Pons (tissue), 1 donor: ENCODE measurements around the gene ZFYVE27.

Source experiments
- DNase-seq: peaks from one replicate; pipeline ENCODE4 v3.0.0-alpha.2; 2016; ENCODE audit warnings: low spot score

The ZFYVE27 gene

DNA sequence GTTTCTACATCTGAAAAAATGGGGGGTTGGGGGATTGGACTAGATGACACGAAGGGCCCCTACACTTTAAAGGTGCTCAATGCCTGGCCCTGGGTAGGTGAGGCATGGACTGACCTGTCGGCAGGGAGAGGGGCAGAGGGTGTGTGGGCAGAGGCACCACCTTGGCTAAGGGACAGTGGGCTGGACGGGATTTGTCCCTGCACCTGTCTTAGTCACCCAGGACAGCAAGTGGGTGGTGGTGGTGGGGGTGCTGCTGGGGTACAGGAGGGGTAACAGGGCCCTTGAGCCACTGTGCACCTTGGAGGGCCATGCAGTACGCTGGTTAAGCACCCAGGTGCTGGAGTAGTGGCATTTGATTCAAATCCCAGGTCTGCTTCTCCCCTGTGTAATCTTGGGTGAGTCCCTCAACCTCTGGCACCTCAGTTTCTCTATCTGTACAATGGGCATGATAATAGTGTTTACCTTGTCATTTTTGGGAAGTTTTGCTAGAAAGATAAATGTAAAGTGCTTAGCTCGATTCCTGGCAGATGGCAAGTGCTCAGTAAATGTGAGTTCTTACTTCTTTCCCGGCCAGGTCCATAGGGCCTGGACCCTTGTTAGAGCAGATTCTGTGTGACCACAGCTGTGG, 53.0 kb downstream of the ZFYVE27 start:
- no peak for DNase-seq

DNA sequence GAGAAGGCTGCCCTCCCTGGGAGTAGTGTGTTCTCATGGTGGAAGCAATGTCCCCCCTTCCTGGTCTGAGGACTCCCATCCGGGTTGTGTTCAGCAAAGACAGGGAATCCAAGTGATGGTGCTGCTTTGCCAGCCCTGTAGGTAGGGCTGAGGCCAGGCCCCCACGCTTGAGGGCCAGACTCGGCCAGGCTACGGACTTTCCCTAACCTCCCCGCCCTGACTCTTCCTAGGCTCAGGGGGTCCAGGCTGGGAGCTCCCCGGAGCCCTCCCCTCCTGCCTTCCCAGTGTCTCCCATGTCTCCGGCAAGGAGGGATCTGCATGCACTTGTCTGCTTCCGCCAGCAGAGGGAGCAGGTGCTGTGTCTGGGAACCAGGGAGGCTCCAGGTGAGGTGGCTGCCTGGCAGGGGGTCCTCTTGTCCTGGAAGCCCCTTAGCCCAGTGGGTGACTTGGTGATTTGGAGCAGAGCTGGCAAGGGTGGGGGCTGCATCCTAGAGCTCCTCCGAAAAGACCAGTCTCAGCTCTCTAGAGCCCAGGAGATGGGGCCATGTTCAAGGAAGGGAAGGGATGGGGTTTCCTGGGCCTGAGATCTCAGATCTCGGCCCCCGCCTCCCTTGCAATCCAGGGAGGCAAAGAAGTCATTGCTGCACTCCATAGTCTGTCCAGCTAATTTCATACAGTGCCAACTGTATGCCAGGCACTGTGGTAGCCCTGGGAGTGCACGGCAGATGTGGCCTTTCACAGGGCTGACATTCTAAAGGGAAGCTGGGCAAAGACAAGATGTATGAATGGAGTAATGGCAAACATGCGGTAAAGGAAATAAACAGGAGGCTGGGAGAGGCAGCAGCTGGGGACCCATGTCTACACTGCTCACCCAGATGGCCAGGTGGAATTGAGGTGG, 55.1 kb downstream of the ZFYVE27 start:
- peak; percentile 58 for DNase-seq

- no peak for DNase-seq
Observed at GRCh38 chr10:97795886-97796285, 59.0 kb downstream of the ZFYVE27 start.

DNA sequence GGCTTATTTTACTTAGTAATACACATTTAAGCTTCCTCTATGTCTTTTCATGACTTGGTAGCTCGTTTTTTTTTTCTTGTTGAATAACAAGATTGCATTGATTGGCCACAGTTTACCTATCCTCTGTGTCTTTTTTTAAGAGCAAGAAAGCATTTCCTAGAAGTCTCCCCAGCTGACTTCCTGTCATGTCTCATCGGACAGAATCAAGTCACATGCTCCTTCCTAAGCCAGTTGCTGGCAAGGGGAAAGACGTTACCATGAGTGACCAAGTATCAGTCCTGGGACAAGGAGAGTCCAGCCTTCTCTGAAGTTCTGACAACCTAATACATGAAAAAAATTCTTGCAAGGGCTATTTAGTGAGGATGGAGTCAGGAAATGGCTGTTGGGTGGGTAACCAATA, 59.7 kb downstream of the ZFYVE27 start:
- DNase-seq = peak; percentile 3

- no peak for DNase-seq
Observed at GRCh38 chr10:97798958-97799610, 62.2 kb downstream of the ZFYVE27 start.

DNA sequence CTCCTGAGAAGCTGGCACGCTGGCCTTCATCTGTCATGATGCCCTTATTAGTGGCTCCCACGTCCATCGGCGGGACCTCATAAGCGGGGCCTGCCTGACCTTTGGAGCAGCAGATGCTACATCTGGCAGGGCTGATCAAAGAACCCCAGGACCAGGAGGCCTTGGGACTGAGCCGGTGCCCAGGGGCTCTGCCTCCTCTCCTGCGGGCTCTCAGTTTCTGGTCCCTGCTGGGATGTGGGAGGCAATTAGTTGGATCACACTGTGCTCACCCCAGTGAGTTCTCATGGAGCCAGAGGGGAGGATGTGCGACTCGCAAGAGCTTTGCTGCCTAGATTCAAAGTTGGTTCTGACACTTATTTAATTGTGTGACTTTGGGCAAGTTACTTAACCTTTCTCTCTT, 63.5 kb downstream of the ZFYVE27 start:
- no peak for DNase-seq

GRCh38 chr10:97801422-97801821, 64.5 kb downstream of the ZFYVE27 start:
- no peak for DNase-seq

DNA sequence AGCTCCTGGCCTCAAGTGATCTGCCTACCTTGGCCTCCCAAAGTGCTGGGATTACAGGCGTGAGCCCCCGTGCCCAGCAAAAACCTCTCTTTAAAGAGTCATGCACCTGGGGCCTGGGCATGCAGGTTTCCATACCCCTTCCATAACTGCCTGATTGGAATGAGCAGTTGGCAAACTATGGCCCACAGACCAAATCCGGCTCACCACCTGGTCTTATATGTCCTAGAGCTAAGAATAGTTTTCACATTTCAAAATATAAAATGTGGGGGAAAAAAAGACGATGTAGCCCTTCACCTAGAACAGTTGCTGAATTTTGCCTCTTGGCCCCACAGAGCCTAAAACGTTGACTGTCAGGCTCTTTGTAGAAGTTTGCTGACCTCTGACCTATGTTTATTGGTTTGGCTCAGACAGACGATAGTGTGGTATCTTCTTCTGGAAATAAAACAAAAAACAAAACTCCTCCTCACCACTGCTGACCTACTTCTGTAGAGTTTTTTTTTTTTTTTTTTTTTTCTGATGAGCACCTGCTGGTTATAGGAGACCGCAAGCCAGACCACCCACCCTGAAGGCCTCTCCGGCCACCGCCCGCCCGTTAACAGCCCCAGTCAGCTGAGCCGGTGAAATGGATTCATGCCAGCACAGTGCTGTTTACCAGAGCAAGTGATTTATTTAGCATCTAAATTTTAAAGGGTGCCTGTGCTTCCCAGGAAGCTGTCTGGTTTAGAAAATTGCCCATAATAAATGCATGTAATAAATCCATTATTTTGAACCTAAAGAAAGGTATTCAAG, 68.4 kb downstream of the ZFYVE27 start:
- no peak for DNase-seq

DNA sequence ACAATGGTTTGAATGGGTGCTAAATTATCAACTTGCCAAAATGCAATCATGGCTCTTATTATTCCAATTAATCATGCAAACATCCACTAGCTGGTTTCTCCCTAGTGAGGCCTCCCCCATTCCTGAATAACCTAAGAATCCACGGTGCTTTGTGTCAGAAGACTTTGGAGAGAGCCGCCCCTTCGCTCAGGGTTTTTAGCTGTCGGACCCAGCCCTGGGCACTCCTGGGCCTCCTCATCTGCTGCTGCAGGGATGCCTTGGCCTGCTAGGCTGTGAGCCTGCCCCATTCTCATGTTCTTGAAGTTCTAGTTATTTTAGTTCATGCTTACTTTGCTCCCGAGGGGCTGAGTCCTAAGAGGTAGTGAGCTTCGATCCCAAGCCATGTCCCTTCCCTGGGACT, 69.0 kb downstream of the ZFYVE27 start:
- no peak for DNase-seq

DNA sequence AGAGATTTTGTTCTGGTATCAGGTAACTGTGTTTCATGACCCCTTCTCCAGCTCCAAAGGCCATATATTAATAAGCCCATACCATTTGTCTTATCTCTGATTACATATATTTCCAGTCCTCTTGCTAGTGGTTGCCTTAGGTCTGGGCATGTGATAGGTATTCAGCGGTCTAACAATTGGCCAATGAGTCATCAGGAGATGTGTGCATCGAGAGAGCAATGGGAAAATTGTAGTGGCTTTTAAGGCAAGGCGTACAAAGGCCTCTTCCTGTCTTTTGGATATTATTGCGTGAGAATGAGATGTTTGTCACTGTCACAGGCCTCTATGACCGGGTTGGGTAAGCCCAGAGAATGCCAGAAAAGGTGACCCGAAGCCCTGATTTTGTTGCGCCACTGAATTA, 73.5 kb downstream of the ZFYVE27 start:
- no peak for DNase-seq
